Medulla oblongata (tissue), 1 donor: ENCODE results near the gene KCTD13.
"Not testable (repeated sequence)": the region's sequence is repeated elsewhere in the genome, so short reads cannot be mapped to it uniquely, and the experiment has no call there.

Experiments
- DNase-seq: peaks from one replicate; pipeline ENCODE4 v3.0.0-alpha.2; 2015; ENCODE audit errors: extremely low spot score

Gene KCTD13

DNA sequence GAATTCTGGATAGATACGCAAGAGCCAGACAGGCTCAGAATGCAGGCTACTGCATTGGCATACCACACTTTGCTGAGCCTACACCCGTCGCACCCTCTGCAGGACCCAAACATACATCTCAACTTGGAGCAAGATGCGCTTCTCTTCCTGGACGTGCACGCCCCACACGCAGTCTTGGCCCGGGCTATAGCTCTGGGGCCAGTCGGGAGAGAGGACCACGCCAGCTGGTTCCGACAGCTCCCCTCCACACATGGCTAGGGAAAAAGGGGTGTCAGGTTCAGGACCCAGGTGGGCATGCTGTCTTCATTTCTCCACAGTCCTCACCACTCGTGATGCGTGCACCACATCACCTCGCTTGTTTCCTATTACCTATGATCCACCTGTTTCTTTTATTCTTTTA, 47.9 kb downstream of the KCTD13 start:
- no peak for DNase-seq

DNA sequence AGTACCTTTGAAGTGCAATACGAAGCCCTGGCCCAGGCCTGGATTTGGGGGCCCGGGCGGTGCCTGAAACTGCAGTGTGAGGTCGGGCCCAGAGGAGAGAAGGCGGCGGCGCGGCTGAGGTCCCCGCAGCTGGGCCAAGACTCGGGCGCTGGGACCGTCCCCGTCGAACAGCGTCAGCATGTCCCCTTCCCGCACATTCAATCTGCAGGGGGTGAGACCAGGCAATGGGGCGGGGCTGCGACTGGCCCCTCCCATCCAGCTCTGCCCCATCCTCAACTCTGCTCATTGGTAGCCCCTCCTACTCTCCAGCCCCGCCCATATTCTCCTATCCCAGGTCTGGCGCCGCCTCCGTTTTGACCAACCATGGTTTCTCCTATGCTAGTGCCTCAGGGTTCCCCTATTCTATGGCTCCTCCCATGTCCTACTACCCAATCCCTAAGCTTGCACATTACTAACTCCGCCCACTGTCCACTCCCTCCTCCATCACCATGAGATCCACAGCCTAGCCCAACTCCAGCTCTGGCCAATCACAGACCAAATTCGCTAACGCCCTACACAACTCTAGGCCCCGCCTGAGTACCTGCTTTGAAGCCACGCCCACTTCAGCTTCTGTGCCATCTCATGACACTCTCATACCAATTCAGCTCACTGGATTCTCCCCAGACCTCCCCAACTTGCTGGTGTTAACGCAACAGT, 48.6 kb downstream of the KCTD13 start:
- DNase-seq: no peak

DNA sequence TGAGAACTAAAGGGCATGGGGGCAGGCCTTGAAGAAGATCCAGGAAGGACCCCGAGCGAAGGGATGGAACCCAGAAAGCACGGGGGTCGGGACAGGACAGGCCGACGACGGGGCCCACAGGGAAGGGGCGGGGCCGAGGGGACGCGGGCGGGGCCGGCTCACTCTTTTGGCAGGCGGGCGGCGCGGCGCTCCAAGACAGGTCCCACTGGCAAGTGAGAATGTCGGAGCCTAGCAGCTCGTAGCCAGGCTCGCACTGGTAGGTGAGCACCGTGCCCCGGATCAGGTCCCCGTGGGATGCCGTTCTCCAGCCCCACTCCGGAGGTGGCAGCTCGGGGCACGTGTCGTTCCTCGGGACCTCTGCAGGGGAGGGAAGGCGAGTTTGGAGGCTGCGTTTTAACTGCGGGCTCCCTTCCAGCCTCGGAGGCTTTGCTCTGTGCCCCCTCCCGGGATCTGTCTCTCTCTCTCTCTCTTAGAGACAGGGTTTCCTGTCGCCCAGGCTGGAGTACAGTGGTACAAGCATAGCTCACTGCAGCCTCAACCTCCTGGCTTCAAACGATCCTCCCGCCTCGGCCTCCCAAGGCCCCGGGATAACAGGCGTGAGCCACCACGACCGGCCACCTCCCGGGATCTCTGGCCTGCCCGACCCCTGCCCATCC, 49.3 kb downstream of the KCTD13 start:
- no peak for DNase-seq

DNA sequence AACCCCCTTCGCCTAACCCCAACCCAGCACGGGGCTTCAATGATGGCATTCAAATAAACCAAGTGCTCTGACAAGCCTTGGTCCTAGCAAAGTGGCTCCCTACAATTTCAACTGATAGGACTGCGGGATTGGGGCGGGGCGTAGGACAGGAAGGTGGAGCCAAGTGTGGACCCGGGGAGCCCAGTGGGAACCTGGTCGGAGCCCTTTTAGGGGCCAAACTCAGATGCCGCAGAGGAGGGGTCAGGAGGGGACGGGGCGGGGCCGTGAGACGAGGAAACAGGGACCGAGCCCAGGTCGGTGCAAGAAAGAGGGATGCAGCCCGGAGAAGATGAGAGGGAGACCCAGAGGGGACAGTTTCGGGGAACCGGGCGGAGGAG, 49.8 kb downstream of the KCTD13 start:
- DNase-seq: no peak

DNA sequence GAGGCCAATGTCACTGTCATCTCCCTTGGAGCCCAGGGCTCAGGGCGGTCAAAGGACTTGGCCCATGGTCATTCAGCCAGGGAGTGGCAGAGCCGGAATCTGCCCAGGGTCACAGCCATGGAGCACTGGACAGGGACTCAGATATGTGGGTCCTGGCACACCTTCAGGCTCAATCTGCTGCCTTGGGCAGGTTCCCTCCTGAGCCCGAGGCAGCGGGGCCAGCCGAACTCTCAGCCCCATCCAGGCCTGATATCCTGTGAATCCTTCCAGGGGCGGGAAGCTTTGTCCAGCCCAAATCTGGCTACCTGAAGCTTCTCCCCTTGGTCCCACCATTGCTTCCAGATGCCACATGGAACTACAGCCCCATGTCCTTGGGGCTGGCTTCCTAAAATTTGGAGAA, 50.8 kb downstream of the KCTD13 start:
- DNase-seq: no peak

DNA sequence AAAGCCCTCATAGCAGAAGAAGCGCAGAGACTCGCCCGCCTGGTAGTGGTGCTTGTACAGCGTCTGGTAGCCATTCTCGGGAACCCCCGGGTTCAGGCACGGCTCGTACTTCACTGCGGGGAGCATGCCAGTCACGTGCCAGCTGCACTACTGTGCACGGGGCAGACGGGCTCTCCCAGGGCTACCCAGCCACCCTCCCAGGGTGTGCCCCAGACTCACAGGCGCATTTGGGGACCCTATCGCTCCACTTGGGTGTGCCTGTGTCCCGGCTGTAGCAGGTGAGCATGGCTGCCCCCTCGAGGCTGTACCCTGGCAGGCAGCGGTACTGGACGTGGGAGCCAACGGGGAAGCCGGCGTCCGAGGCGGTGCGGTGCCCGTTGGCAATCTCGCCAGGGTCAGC, 52.7 kb downstream of the KCTD13 start:
- DNase-seq: no peak

DNA sequence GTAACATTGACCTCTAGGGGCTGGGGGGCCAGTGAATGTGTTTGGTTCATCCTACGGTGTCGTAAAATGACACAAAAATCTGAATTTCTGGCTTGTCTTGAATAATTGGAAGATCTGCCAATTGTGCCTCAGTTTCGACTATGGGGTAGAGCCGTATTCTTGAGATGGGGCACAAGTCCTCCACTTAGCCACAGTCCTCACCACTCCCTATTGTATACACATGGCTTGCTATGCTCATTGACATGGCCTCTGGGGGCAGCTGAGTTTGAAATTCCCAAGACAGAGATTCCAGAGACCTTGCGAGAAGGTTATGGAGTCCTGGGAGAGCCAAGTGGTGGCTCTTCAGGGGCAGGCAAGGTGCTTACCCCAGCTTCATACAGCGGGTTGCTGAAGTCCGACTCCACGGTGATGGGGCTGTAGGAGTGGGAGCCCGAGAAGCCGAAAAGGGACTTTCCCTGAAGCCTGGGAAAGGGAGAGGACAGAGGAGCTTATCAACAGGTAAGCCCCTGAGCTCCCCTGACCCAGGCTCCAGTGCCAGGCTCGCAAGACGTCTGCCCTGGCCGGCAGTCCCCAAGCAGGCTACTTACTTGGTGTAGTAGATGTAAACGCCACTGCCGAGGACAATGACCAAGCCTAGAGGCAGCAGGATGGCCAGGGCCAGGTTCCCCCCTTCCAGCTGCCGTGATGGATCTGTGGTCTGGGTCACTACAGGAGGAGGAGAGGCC, 54.0 kb downstream of the KCTD13 start:
- no peak for DNase-seq

DNA sequence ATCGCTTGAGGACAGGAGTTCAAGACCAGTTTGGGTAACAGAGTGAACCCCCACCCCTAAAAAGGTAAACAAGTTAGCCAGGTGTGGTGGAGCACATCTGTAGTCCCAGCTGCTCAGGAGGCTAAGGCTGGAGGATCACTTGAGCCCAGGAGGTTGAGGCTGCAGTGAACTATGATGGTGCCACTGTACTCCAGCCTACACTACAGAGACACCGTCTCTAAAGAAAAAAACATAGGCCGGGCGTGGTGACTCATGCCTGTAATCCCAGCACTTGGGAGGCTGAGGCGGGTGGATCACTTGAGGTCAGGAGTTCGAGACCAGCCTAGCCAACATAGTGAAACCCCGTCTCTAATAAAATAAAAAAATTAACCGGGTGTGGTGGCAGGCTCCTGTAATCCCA, 57.0 kb downstream of the KCTD13 start:
- DNase-seq: not testable (repeated sequence)

DNA sequence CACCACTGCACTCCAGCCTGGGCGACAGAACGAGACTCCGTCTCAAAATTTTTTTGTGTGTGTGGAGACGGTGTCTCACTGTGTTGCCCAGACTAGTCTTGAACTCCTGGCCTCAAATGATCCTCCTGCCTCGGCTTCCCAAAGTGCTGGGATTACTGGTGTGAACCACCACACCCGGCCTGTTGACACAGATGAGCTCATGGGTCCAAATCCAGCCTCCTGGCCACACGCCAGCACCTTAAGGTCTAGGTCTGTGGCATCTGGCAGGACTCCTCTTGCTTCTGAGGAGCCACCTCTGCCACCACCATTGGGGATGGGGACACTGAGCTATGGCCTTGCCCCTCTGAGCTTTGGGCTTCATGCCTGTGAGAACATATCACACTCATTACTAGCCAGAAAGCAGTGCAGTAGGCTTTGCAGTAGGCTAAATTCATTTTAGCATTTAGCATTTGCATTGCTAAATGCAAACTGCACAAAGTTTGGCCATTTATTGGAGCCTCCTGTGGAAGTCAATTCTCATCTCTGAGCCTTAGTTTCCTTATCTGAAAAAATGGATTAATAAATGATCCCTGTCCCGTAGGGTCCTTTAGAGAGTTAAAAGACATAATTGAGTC, 57.5 kb downstream of the KCTD13 start:
- DNase-seq: no peak

DNA sequence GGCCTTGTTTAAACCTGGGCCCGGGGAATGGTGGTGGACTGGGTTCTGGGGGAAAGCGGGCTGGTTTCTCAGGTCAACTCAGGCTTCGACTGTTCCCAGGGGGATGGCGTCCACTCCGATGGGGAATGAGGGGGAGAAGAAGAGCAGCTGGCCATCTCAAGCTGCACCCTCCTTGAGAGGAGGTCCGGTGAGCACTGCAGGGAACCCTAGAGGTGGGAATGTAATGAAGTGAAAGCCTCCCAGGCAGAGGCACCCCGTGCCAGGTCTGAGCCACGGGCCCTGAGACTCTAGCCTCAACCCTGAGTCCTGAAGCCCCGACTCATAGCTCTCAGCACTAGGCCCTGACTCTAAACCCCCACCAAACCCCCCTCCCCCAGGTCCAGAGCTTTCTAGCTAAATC, 61.8 kb downstream of the KCTD13 start:
- no peak for DNase-seq

DNA sequence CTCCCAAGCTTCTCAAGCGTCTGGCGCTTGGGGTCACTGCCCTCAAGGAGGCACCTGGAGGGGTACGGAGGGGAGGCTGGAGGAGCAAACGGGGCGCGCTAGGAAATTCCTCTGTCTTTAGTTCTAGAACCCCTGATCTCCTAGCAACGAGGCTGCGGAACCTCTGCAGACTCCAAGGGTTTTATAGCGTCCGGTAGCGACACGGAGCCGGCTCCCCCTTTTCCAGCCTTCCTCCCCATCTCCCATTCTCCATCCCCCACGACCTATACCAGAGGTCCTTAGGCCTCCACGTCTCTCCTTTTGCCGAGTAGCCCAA, 62.4 kb downstream of the KCTD13 start:
- no peak for DNase-seq

DNA sequence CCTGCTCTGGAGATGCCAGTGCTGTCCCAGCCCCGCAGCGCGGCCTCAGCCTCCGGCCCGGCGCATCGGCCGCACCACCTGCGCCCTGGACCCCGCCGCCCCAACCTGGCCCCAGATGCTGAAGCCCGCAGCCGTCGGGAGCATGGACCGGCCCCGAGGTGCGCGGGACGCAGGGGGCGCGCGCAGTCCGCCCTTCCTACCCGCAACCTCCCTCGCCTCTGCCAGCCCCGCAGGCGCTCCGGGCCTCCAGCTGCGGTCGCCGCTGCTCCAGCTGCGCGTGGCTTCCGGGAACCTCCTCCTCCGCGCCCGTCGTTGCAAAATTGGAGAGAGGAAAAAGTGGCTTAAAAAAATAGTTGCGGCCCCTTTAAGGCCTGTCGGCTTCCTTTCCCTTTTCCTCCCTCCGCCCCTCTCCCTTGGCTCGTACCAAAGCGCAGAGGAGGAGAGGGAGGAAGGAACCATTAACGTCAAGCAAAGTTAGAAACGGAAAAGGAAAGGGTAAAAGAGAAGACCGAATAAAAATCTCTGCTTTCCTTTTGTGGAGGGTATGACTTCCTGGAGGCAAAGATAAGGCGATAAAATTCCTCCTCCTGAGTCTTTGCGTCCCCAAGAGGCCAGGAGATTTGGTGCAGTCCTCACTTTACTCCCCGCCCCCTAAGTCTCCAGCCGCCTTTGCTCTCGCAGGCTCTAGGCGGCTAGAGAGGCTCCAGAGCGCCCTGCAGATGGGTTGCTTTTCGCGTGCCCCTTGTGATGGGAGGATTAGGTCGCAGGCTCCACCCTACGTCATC, 63.0 kb downstream of the KCTD13 start, which contains the start of gene CDIPT:
TSS of gene CDIPT (minus strand) at position 343 of the 785 bp plus-strand sequence. CDS start 369 bp downstream, outside the sequence.
- peak; percentile 98 for DNase-seq

DNA sequence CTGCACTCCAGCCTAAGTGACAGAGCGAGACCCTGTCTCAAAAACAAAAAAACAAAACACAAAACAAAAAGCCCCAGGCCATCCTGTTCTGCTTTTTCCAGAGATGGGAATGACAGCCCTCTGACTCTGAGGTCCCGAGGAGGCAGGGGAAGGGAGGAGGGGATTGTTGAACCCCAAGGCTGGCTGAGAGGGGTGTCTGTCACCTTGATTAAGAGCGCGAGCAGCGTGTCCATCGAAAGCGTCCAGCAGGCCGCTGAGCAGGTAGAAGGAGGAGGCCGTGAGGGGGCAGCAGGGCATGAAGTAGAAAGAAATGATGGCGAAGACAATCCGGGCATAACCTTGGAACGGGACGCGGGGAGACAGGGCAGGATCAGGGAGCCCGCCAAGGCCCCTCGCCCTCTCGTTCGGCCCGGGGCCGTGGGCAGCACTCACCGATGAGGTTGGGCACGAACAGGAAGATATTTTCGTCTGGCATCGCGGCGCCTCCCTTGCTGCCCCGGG, 63.6 kb downstream of the KCTD13 start:
- peak; percentile 26 for DNase-seq

DNA sequence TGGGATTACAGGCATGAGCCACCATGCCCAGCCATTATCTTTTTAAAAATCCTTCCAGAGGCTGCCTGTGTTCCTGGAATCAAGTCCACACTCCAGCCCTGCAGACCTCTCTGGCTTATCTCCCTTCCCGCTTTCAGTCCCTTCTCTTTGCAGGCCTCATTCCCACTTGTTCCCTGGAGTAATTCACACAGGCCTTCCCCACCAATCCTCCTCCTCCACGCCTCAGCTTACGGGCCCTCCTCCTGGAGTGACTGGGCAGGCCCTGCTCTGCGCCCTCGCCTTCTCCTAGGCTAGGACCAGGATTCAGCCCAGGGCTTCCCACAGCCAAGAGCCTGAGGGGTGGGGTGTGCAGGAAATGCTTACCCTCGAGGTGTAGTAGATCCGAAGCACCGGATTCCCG, 65.8 kb downstream of the KCTD13 start:
- no peak for DNase-seq

DNA sequence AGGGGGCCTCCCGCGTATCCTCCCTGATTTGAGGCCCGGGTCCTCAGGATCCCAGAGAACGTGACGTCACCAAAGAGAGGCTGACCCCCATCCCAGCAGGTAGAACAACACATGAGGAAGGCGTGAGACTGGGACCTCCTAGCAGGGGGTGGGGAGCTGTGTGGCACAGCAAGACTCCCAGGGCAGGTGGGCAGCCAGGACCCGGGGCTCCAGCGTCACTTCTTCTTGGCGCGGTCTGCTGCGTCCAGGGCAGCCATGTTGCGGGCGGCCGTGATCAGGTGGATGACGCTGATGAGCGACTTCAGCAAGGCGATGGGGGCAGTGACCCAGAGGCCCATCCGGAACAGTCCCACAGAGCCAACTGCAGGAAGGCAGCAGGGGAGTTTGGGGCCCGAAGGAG, 67.1 kb downstream of the KCTD13 start:
- DNase-seq: no peak

DNA sequence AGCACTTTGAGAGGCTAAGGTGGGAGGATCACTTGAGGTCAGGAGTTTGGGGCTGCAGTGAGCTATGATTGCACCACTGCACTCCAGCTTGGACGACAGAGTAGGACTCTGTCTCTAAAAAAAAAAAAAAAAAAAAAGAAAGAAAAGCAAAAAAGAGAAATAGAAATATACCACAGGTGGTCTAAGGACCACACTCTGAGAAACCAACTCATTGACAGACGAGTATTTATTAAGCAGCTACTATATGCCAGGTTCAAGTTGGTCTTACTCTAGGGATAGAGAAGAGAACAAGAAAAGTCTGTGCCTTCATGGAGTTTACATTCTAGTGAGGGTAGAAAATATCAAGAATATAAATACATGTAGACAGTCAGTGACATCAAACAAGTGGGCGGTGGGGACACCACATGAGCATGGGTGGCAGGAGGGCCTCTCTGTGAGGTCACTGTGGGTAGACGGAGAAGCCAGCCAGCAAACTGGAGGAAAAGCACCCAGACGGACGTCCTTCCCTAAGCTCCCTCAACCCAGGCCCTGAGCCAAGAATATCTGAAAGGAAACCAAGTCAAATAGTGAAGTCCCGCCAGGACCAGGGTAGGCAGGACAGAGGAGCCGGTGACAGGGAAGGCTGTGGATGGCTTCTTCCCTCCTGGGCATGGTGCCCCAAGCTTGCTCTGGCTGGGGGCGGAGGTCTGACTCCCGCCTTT, 67.7 kb downstream of the KCTD13 start:
- peak; percentile 75 for DNase-seq

DNA sequence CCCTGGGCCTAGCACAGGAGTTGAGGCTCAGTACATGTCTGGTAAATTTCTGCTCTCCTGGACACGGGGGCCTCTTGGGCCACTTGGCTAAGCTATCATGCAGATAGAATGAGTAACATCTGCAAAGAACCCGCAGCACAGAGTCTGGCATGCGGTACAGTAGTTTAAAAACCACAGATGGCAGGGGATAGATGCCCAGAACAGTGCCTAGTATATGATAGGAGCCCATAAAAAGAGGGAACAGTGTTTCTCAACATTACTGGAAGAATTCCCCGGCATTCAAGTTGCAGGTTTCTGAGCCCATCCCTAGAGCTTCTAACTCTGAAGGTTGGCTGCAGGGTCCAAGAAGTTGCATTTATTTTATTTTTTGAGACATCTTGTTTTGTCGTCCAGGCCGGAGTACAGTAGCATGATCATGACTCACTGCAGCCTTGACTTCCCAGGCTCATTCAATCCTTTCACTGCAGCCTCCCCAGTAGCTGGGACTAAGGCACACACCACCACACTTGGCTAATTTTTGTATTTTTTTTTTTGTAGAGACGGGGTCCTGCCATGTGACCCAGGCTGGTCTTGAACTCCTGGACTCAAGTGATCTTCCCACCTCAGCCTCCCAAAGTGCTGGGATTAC, 68.8 kb downstream of the KCTD13 start:
- no peak for DNase-seq
